IMR-90 (cell line): ENCODE results near the gene CPNE4. TPM values are rescaled to one million over a fixed set of nuclear protein-coding genes. Genes with fewer than 3 reads are reported as not detected.

Source experiments
- ATAC-seq: fragments of 200-7000 bp; cut with Tn5 transposase; 2 replicates; pipeline ENCODE4 v1.9.1; 2020; ENCODE audit warnings: low read depth, mild to moderate bottlenecking, moderate library complexity
- BruUV-seq: library from RNA; stranded (reverse); fragments of 400-500 nt; replicated peaks from 2 replicates; lab custom pipeline; 2021; lab: Mats Ljungman, UMichigan
- CTCF ChIA-PET: fragments of 300-600 bp; formaldehyde crosslinking; extraction: SDS; loops from one replicate; lab custom pipeline; 2021; ENCODE audit warnings: antibody characterized with exemption; lab: Yijun Ruan, JAX
- POLR2A ChIA-PET: fragments of 300-600 bp; sonication (Branson Sonifier 250); formaldehyde crosslinking; loops from one replicate; lab custom pipeline; 2022; ENCODE audit warnings: antibody characterized with exemption; ENCODE audit not compliant: unreplicated experiment; lab: Charles Lee
- DNase-seq: peaks from one replicate; pipeline ENCODE4 v3.0.0; 2013
- H2AFZ ChIP-seq: replicated peaks from 2 replicates; pipeline ENCODE3; 2013; ENCODE audit warnings: low read length, mild to moderate bottlenecking; ENCODE audit not compliant: poor library complexity
- H2AK5ac ChIP-seq: 2 replicates; pipeline ENCODE4 v1.6.1; 2013; ENCODE audit warnings: low read depth, low read length, inconsistent platforms
- H2AK9ac ChIP-seq: replicated peaks from 2 replicates; pipeline ENCODE3; 2013; ENCODE audit warnings: mild to moderate bottlenecking, low read depth, low read length, moderate library complexity; ENCODE audit not compliant: poor library complexity
- H2BK120ac ChIP-seq: 2 replicates; pipeline ENCODE4 v1.6.1; 2013; ENCODE audit warnings: low read depth, low read length, inconsistent platforms
- H2BK15ac ChIP-seq: 3 replicates; pipeline ENCODE4 v1.6.1; 2013; ENCODE audit warnings: low read depth, low read length, inconsistent platforms
- H2BK20ac ChIP-seq: 2 replicates; pipeline ENCODE4 v1.6.1; 2013; ENCODE audit warnings: low read depth, mild to moderate bottlenecking, inconsistent platforms, low read length, moderate library complexity
- H2BK5ac ChIP-seq: 2 replicates; pipeline ENCODE4 v1.6.1; 2013; ENCODE audit warnings: mild to moderate bottlenecking, low read depth, low read length, inconsistent platforms; ENCODE audit not compliant: poor library complexity, severe bottlenecking
- H3K14ac ChIP-seq: replicated peaks from 2 replicates; pipeline ENCODE4 v1.6.1; 2013; ENCODE audit warnings: low read depth, low read length, inconsistent platforms
- H3K18ac ChIP-seq: 2 replicates; pipeline ENCODE4 v1.6.1; 2013; ENCODE audit warnings: low read depth, low read length, control low read depth
- H3K23ac ChIP-seq: 2 replicates; pipeline ENCODE4 v1.6.1; 2013; ENCODE audit warnings: low read depth, low read length, inconsistent platforms
- H3K27ac ChIP-seq: 2 replicates; pipeline ENCODE4 v1.5.1; 2013; ENCODE audit warnings: mild to moderate bottlenecking, control low read depth, low read length; ENCODE audit not compliant: insufficient read depth
- H3K27me3 ChIP-seq: 2 replicates; pipeline ENCODE4 v1.6.1; 2013; ENCODE audit warnings: low read length; ENCODE audit not compliant: control insufficient read depth, insufficient read depth
- H3K36me3 ChIP-seq: 2 replicates; pipeline ENCODE4 v1.6.1; 2013; ENCODE audit warnings: low read length, mixed read lengths; ENCODE audit not compliant: control insufficient read depth, insufficient read depth
- H3K4ac ChIP-seq: 2 replicates; pipeline ENCODE4 v1.6.1; 2013; ENCODE audit warnings: low read depth, low read length, inconsistent platforms
- H3K4me1 ChIP-seq: 2 replicates; pipeline ENCODE4 v1.6.1; 2013; ENCODE audit warnings: low read length, mixed read lengths; ENCODE audit not compliant: control insufficient read depth, insufficient read depth
- H3K4me2 ChIP-seq: 2 replicates; pipeline ENCODE4 v1.6.1; 2013; ENCODE audit warnings: low read depth, mild to moderate bottlenecking, control low read depth, low read length, moderate library complexity
- H3K4me3 ChIP-seq: 2 replicates; pipeline ENCODE4 v1.5.1; 2013; ENCODE audit warnings: low read depth, mild to moderate bottlenecking, control low read depth, low read length, moderate library complexity; ENCODE audit not compliant: insufficient read depth
- H3K56ac ChIP-seq: 2 replicates; pipeline ENCODE4 v1.6.1; 2013; ENCODE audit warnings: low read length, inconsistent platforms; ENCODE audit not compliant: insufficient read depth; ENCODE audit errors: extremely low read depth
- H3K79me1 ChIP-seq, 2 experiments: 2 replicates each; pipeline ENCODE4 v1.6.1; 2013; ENCODE audit warnings: low read length in 2 of 2, inconsistent platforms in 1 of 2, low read depth in 1 of 2
- H3K9ac ChIP-seq: 2 replicates; pipeline ENCODE4 v1.6.1; 2013; ENCODE audit warnings: low read depth, low read length, control low read depth
- H3K9me1 ChIP-seq: 2 replicates; pipeline ENCODE4 v1.6.1; 2013; ENCODE audit warnings: low read length, inconsistent platforms; ENCODE audit not compliant: insufficient read depth
- H3K9me3 ChIP-seq: 2 replicates; pipeline ENCODE4 v1.6.1; 2013; ENCODE audit warnings: low read length; ENCODE audit not compliant: control insufficient read depth, insufficient read depth
- H4K20me1 ChIP-seq: 2 replicates; pipeline ENCODE4 v1.6.1; 2013; ENCODE audit warnings: low read length, inconsistent platforms; ENCODE audit not compliant: insufficient read depth
- H4K5ac ChIP-seq: 2 replicates; pipeline ENCODE4 v1.6.1; 2013; ENCODE audit warnings: mild to moderate bottlenecking, low read depth, low read length, control low read depth
- H4K8ac ChIP-seq, 2 experiments: 2 replicates each; pipeline ENCODE4 v1.6.1; 2013; ENCODE audit warnings: low read depth in 2 of 2, low read length in 2 of 2, control low read depth in 1 of 2, inconsistent platforms in 1 of 2
- H4K91ac ChIP-seq: 2 replicates; pipeline ENCODE4 v1.6.1; 2013; ENCODE audit warnings: low read depth, low read length, inconsistent platforms; ENCODE audit not compliant: insufficient read depth
- RAD21 ChIP-seq: IDR thresholded peaks from 2 replicates; pipeline ENCODE4 v1.6.1; 2012; ENCODE audit warnings: low read length, improper control_type of control experiment
- USF2 ChIP-seq: fragments of 150-350 bp; IDR thresholded peaks from 2 replicates; pipeline ENCODE4 v1.6.1; 2017; ENCODE audit warnings: mild to moderate bottlenecking, antibody characterized with exemption, low read length, low read depth
- WGBS, 2 experiments: methylation state at CpG; one replicate each; pipeline versions ENCODE4 v1.1.5 to v1.1.7; 2013; ENCODE audit warnings: missing lambda C conversion rate in 2 of 2; ENCODE audit not compliant: insufficient read length in 1 of 2; ENCODE audit errors: extremely low coverage in 2 of 2; 5-methylcytosine and 5-hydroxymethylcytosine counted together
- dilution Hi-C: fragments of 300-500 bp; cut with HindIII; formaldehyde crosslinking; loops from one replicate; pipeline ENCODE4 v1.14.3; 2018; ENCODE audit warnings: low sequenced_read_pairs; ENCODE audit not compliant: unreplicated experiment
- in situ Hi-C: fragments of 300-500 bp; cut with MboI; formaldehyde crosslinking; loops from 3 replicates; pipeline ENCODE4 v1.14.3; 2019; ENCODE audit warnings: low sequenced_read_pairs, inconsistent platforms, mixed read lengths
- intact Hi-C: fragments of 100-400 bp; cut with micrococcal nuclease; formaldehyde crosslinking; loops from 2 replicates; pipeline ENCODE4 v1.10.0; 2022
- polyA plus RNA-seq, 3 experiments: library from polyadenylated mRNA; depleted of rRNA; stranded (reverse); fragments of >200 nt; gene quantifications; 2 replicates each; pipeline ENCODE4 v1.2.3, GENCODE V29; 2012; ENCODE audit warnings: low replicate concordance in 1 of 3
- total RNA-seq: library from RNA; depleted of rRNA; stranded (reverse); fragments of >200 nt; gene quantifications from 2 replicates; pipeline ENCODE4 v1.2.3, GENCODE V29; 2012

CPNE4 gene
- total and polyA plus RNA-seq, 2 of the 4 experiments (the other 2 are of a cell fraction): not detected

- no peak for ATAC-seq
- TF ChIP-seq USF2 (no peak), RAD21 (no peak)
- H3K56ac ChIP-seq: no peak overlapping the region
- H4K20me1 ChIP-seq: no peaks in the 10 kb centered on the region
- H3K9me3 ChIP-seq: no peaks in the 10 kb centered on the region
- H3K14ac ChIP-seq: no peak overlapping the region
- no peaks in the 10 kb centered on the region for H3K79me1 ChIP-seq
- no peaks in the 10 kb centered on the region for H3K36me3 ChIP-seq
- H2BK5ac ChIP-seq: no peak overlapping the region
- in situ Hi-C loops: no loop called here
- dilution Hi-C loops: no loop called here
- no peak overlapping the region for H2AFZ ChIP-seq
- no peak overlapping the region for H2BK15ac ChIP-seq
- no peaks in the 10 kb centered on the region; the same call in 1 of the 2 replicates for H3K27me3 ChIP-seq
- H4K5ac ChIP-seq: no peak overlapping the region
- H3K4me1 ChIP-seq: no peaks in the 10 kb centered on the region
- H2BK120ac ChIP-seq: no peak overlapping the region
- no peak overlapping the region for H4K91ac ChIP-seq
- no peak for DNase-seq
- no peak overlapping the region for H3K9ac ChIP-seq
- no peak overlapping the region for H2AK9ac ChIP-seq
- H3K4me2 ChIP-seq: no peak overlapping the region
- no peak overlapping the region for H3K4me3 ChIP-seq
- ChIA-PET CTCF (no interaction called here), POLR2A (no interaction called here)
- H3K23ac ChIP-seq: no peak overlapping the region
- no peak overlapping the region for H2AK5ac ChIP-seq
- no peak overlapping the region for H4K8ac ChIP-seq
- no CpG with 5 or more reads among the region's 4 CpGs for WGBS, 2 experiments
- H3K27ac ChIP-seq: no peak overlapping the region
- intact Hi-C loops: loop anchor here (10.0 kb wide), 1 partner anchor 473 kb away; no protein-coding TSS in a partner anchor
- no peak overlapping the region for H3K4ac ChIP-seq
- no peaks in the 10 kb centered on the region for H3K9me1 ChIP-seq
- no peak overlapping the region for H2BK20ac ChIP-seq
- H3K18ac ChIP-seq: no peak overlapping the region
- BruUV-seq: no TSS peak
Measured at GRCh38 chr3:131551761-131552160, 483.1 kb downstream of the CPNE4 start.
